ENCODE measurements around the gene DRG2.

DRG2 gene

DNA sequence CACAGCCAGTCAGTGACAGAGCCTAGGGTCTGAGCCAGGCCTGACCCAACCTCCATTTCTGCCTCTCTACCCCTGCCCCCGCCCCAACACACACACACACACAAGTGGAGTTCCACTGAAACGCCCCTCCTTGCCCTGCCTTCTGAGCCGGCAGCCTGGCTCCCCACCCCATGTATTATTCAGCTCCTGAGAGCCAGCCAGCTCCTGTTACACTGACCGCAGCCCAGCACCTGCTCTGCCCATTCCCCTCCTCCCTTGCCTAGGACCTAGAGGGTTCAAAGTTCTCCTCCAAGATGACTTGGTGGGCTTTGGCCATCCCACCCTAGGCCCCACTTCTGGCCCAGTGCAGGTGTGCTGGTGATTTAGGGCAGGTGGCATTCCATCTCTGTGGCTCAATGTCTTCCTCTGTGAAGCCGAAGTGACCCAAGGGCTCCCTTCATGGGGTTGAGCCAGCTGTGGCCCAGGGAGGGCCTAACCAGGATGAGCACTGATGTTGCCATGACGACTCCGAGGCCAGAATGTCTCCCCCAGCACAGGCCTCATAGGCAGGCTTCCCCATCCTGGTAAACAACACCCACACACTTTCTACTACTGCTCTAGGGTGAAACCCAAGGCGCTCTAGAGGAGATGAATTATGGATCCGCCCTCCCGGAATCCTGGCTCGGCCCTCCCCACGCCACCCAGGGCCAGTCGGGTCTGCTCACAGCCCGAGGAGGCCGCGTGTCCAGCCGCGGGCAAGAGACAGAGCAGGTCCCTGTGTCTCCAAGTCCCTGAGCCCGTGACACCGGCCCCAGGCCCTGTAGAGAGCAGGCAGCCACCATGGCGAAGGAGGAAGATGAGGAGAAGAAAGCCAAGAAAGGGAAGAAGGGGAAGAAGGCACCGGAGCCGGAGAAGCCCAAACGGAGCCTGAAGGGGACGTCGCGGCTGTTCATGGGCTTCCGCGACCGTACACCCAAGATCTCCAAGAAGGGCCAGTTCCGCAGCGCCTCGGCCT lies 30.5 kb downstream of the DRG2 start:
- Histone ChIP-seq H2BK15ac (ENCODE audit: low read length) (peak overlapping the region; percentile 88), H4K91ac (ENCODE audit: low read depth, low read length, poor library complexity) (no peak overlapping the region), H3K4me1 (ENCODE audit: control insufficient read depth in 2 of 2, insufficient read depth in 1 of 2, low read depth in 1 of 2, low read length in 2 of 2) (peaks cover 4 to 11% of the 10 kb centered on the region in 2 donors), H4K8ac (ENCODE audit: low read depth, low read length) (peak overlapping the region; percentile 31), H2AK5ac (ENCODE audit: low read depth, low read length) (peak overlapping the region; percentile 97), H3K27me3 (ENCODE audit: control insufficient read depth in 3 of 3, insufficient read depth in 3 of 3, low read depth in 1 of 3, low read length in 3 of 3) (no peaks in the 10 kb centered on the region), H2BK120ac (ENCODE audit: low read depth, low read length) (no peak overlapping the region), H3K79me1 (ENCODE audit: low read depth, low read length) (no peaks in the 10 kb centered on the region), H3K14ac (ENCODE audit: low read length) (no peak overlapping the region), H3K4me3 (ENCODE audit: low read length in 2 of 2) (no peak overlapping the region), H2BK5ac (ENCODE audit: low read length) (peak overlapping the region; percentile 44), H3K4ac (ENCODE audit: low read length) (no peak overlapping the region), H3K36me3 (replicated peaks in 1 of 2; ENCODE audit: control insufficient read depth in 2 of 2, insufficient read depth in 2 of 2, low read length in 2 of 2) (no peaks in the 10 kb centered on the region), H3K9me3 (replicated peaks in 1 of 2; ENCODE audit: control insufficient read depth in 2 of 2, insufficient read depth in 1 of 2, low read depth in 1 of 2, low read length in 2 of 2) (peaks cover 14 to 17% of the 10 kb centered on the region in 2 donors), H3K18ac (ENCODE audit: low read length) (peak overlapping the region; percentile 86), H3K27ac (replicated peaks; ENCODE audit: low read length) (no peak overlapping the region), H2BK12ac (ENCODE audit: low read length) (no peak overlapping the region), H3K23ac (ENCODE audit: low read depth, low read length, poor library complexity) (no peak overlapping the region), H3K9ac (ENCODE audit: low read depth, low read length, poor library complexity) (no peak overlapping the region), H3K4me2 (ENCODE audit: insufficient read depth, low read length, poor library complexity, severe bottlenecking) (no peak overlapping the region), H2AFZ (ENCODE audit: low read length) (peak overlapping the region; percentile 11)
- DNase-seq (ENCODE audit: low spot score): no peak
- WGBS, 2 donors (ENCODE audit: extremely low coverage in 2 of 2, insufficient read length in 2 of 2, insufficient replicate concordance in 1 of 2): no CpG with 5 or more reads among the region's 33 CpGs

DNA sequence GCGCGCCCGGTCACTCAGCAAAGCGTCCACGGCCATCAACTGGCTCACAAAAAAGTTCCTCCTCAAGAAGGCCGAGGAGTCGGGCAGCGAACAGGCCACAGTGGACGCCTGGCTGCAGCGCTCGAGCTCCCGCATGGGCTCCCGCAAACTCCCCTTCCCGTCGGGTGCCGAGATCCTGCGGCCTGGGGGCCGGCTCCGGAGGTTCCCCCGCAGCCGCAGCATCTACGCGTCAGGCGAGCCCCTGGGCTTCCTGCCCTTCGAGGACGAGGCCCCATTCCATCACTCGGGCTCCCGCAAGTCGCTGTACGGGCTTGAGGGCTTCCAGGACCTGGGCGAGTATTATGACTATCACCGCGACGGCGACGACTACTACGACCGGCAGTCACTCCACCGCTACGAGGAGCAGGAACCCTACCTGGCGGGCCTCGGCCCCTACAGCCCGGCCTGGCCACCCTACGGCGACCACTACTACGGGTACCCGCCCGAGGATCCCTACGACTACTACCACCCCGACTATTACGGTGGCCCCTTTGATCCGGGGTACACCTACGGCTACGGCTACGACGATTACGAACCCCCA lies 31.5 kb downstream of the DRG2 start:
- Histone ChIP-seq H3K27ac (replicated peaks; ENCODE audit: low read length) (no peak overlapping the region), H3K4ac (ENCODE audit: low read length) (peak overlapping the region; percentile 41), H2BK5ac (ENCODE audit: low read length) (peak overlapping the region; percentile 44), H3K4me1 (ENCODE audit: control insufficient read depth in 2 of 2, insufficient read depth in 1 of 2, low read depth in 1 of 2, low read length in 2 of 2) (peaks cover 4 to 9% of the 10 kb centered on the region in 2 donors), H3K27me3 (ENCODE audit: control insufficient read depth in 3 of 3, insufficient read depth in 3 of 3, low read depth in 1 of 3, low read length in 3 of 3) (peaks cover 0 to 7% (median 0%) of the 10 kb centered on the region in 3 experiments), H3K9ac (ENCODE audit: low read depth, low read length, poor library complexity) (no peak overlapping the region), H3K18ac (ENCODE audit: low read length) (peak overlapping the region; percentile 86), H3K79me1 (ENCODE audit: low read depth, low read length) (no peaks in the 10 kb centered on the region), H2BK12ac (ENCODE audit: low read length) (peak overlapping the region; percentile 31), H3K36me3 (replicated peaks in 1 of 2; ENCODE audit: control insufficient read depth in 2 of 2, insufficient read depth in 2 of 2, low read length in 2 of 2) (no peaks in the 10 kb centered on the region), H3K4me3 (ENCODE audit: low read length in 2 of 2) (no peak overlapping the region), H3K23ac (ENCODE audit: low read depth, low read length, poor library complexity) (peak overlapping the region; percentile 36), H4K91ac (ENCODE audit: low read depth, low read length, poor library complexity) (no peak overlapping the region), H3K9me3 (replicated peaks in 1 of 2; ENCODE audit: control insufficient read depth in 2 of 2, insufficient read depth in 1 of 2, low read depth in 1 of 2, low read length in 2 of 2) (peaks cover 14 to 17% of the 10 kb centered on the region in 2 donors), H2BK15ac (ENCODE audit: low read length) (peak overlapping the region; percentile 88), H2AK5ac (ENCODE audit: low read depth, low read length) (peak overlapping the region; percentile 97), H3K4me2 (ENCODE audit: insufficient read depth, low read length, poor library complexity, severe bottlenecking) (no peak overlapping the region), H2BK120ac (ENCODE audit: low read depth, low read length) (peak overlapping the region; percentile 85), H2AFZ (ENCODE audit: low read length) (no peak overlapping the region), H4K8ac (ENCODE audit: low read depth, low read length) (peak overlapping the region; percentile 31), H3K14ac (ENCODE audit: low read length) (peak overlapping the region; percentile 12)
- no peak for DNase-seq (ENCODE audit: low spot score)
- no CpG with 5 or more reads among the region's 57 CpGs for WGBS, 2 donors (ENCODE audit: extremely low coverage in 2 of 2, insufficient read length in 2 of 2, insufficient replicate concordance in 1 of 2)

DNA sequence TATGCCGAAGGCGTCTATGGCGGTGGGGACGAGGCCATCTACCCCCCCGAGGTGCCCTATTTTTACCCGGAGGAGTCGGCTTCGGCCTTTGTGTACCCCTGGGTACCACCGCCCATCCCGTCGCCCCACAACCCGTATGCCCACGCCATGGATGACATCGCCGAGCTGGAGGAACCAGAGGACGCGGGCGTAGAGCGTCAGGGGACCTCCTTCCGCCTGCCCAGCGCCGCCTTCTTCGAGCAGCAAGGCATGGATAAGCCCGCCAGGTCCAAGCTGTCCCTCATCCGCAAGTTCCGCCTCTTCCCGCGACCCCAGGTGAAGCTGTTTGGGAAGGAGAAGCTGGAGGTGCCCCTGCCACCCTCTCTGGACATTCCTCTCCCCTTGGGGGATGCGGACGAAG lies 32.2 kb downstream of the DRG2 start:
- Histone ChIP-seq H2BK12ac (ENCODE audit: low read length) (peak overlapping the region; percentile 49), H3K4me1 (ENCODE audit: control insufficient read depth in 2 of 2, insufficient read depth in 1 of 2, low read depth in 1 of 2, low read length in 2 of 2) (peaks cover 6 to 9% of the 10 kb centered on the region in 2 donors), H4K8ac (ENCODE audit: low read depth, low read length) (no peak overlapping the region), H3K4me2 (ENCODE audit: insufficient read depth, low read length, poor library complexity, severe bottlenecking) (no peak overlapping the region), H2BK120ac (ENCODE audit: low read depth, low read length) (peak overlapping the region; percentile 85), H3K27me3 (ENCODE audit: control insufficient read depth in 3 of 3, insufficient read depth in 3 of 3, low read depth in 1 of 3, low read length in 3 of 3) (peaks cover 0 to 14% (median 0%) of the 10 kb centered on the region in 3 experiments), H3K9ac (ENCODE audit: low read depth, low read length, poor library complexity) (no peak overlapping the region), H3K36me3 (replicated peaks in 1 of 2; ENCODE audit: control insufficient read depth in 2 of 2, insufficient read depth in 2 of 2, low read length in 2 of 2) (no peaks in the 10 kb centered on the region), H2AK5ac (ENCODE audit: low read depth, low read length) (peak overlapping the region; percentile 76), H3K4ac (ENCODE audit: low read length) (peak overlapping the region; percentile 27), H3K14ac (ENCODE audit: low read length) (no peak overlapping the region), H3K4me3 (ENCODE audit: low read length in 2 of 2) (peak overlapping the region in 1 of 2 donors; percentile 51), H3K23ac (ENCODE audit: low read depth, low read length, poor library complexity) (no peak overlapping the region), H3K9me3 (replicated peaks in 1 of 2; ENCODE audit: control insufficient read depth in 2 of 2, insufficient read depth in 1 of 2, low read depth in 1 of 2, low read length in 2 of 2) (peaks cover 14 to 17% of the 10 kb centered on the region in 2 donors), H3K79me1 (ENCODE audit: low read depth, low read length) (no peaks in the 10 kb centered on the region), H3K27ac (replicated peaks; ENCODE audit: low read length) (no peak overlapping the region), H3K18ac (ENCODE audit: low read length) (no peak overlapping the region), H2AFZ (ENCODE audit: low read length) (no peak overlapping the region), H2BK15ac (ENCODE audit: low read length) (peak overlapping the region; percentile 38), H2BK5ac (ENCODE audit: low read length) (no peak overlapping the region), H4K91ac (ENCODE audit: low read depth, low read length, poor library complexity) (no peak overlapping the region)
- no CpG with 5 or more reads among the region's 30 CpGs for WGBS, 2 donors (ENCODE audit: extremely low coverage in 2 of 2, insufficient read length in 2 of 2, insufficient replicate concordance in 1 of 2)
- no peak for DNase-seq (ENCODE audit: low spot score)

Measured in neuronal stem cell (in vitro differentiated cells).